Right lobe of liver (tissue), 4 donors: ENCODE data around the gene RASAL2.

ENCODE experiments used
- CTCF ChIP-seq, 4 donors: fragments of 200-600 bp in 3 of 4; fragments of 450-650 bp in 1 of 4; IDR thresholded peaks; one replicate each; pipeline versions ENCODE4 v1.5.1 to v1.8.0; 2016 to 2022; ENCODE audit warnings: antibody characterized with exemption in 4 of 4, mild to moderate bottlenecking in 2 of 4
- POLR2A ChIP-seq: fragments of 450-650 bp; IDR thresholded peaks from one replicate; pipeline ENCODE4 v1.6.1; 2017; ENCODE audit warnings: antibody characterized with exemption, mild to moderate bottlenecking
- donor health status: DM: no; HTN: no; CAD: no.
- donor health status: DM: no; HTN: no; CAD: no.
- donor health status: DM: no; HTN: yes; CAD: no.

DNA sequence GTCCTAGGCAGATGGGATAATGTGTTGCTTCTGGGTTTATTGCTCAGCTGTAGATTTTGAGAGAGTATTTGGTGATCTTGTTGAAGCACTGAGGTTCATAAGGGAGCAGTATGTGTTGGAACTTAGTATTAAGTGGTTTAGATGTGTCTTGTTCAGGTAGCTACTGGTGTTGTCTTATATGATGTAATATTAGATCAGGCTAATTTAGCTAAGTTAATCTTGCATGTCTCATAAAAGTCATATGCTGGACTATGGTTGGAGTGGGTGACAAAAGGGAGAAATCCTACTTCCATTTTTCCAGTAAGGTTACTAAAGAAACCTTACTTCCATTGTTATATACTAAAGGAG lies 206.4 kb downstream of the RASAL2 start:
- no peak for TF ChIP-seq CTCF (IDR thresholded peaks at IDR 0.05)
- no peak for TF ChIP-seq POLR2A
